H1 (cell line): ENCODE measurements around the gene FCRL4. TPM values are rescaled to one million over a fixed set of nuclear protein-coding genes. Genes with fewer than 3 reads are reported as not detected.

ENCODE experiments used
- CTCF ChIA-PET: fragments of 300-600 bp; sonication (Branson Sonifier 250); formaldehyde crosslinking; loops from one replicate; lab custom pipeline; 2021; ENCODE audit not compliant: partially characterized antibody; lab: Charles Lee
- POLR2A ChIA-PET: fragments of 300-600 bp; sonication (Branson Sonifier 250); formaldehyde crosslinking; loops from one replicate; lab custom pipeline; 2021; ENCODE audit warnings: inconsistent platforms; ENCODE audit not compliant: partially characterized antibody; lab: Charles Lee
- DNase-seq, 2 experiments: peaks; one replicate each; pipeline versions ENCODE4 v3.0.0 to v3.0.0-alpha.2; 2010 to 2022; ENCODE audit warnings: low spot score in 2 of 2, low read depth in 1 of 2, mixed read lengths in 1 of 2
- FAIRE-seq: peaks from 2 replicates; lab custom pipeline; 2011; peaks lifted over from hg19 to GRCh38; lab: Jason Lieb, UNC
- H2AFZ ChIP-seq: 2 replicates; pipeline ENCODE4 v1.8.1; 2012; ENCODE audit warnings: low read length, inconsistent platforms
- H2AK5ac ChIP-seq: 2 replicates; pipeline ENCODE4 v1.6.1; 2013; ENCODE audit warnings: low read depth, low read length
- H2BK120ac ChIP-seq: replicated peaks from 2 replicates; pipeline ENCODE3; 2013; ENCODE audit warnings: low read depth, low read length, inconsistent platforms
- H2BK12ac ChIP-seq: 2 replicates; pipeline ENCODE4 v1.6.1; 2013; ENCODE audit warnings: low read depth, low read length
- H2BK15ac ChIP-seq: 2 replicates; pipeline ENCODE4 v1.6.1; 2013; ENCODE audit warnings: low read length
- H2BK20ac ChIP-seq: 2 replicates; pipeline ENCODE4 v1.6.1; 2013; ENCODE audit warnings: low read length
- H2BK5ac ChIP-seq: 2 replicates; pipeline ENCODE4 v1.6.1; 2013; ENCODE audit warnings: low read depth, low read length
- H3K14ac ChIP-seq: 2 replicates; pipeline ENCODE4 v1.6.1; 2013; ENCODE audit warnings: inconsistent platforms; ENCODE audit not compliant: insufficient read length
- H3K18ac ChIP-seq: 2 replicates; pipeline ENCODE4 v1.6.1; 2013; ENCODE audit warnings: low read length; ENCODE audit errors: extremely low read depth
- H3K23ac ChIP-seq: 2 replicates; pipeline ENCODE4 v1.6.1; 2013; ENCODE audit warnings: inconsistent platforms; ENCODE audit not compliant: insufficient read length
- H3K23me2 ChIP-seq: 2 replicates; pipeline ENCODE4 v1.6.1; 2013; ENCODE audit warnings: low read depth, low read length
- H3K27ac ChIP-seq: 2 replicates; pipeline ENCODE4 v1.6.1; 2011; ENCODE audit warnings: low read depth, low read length, inconsistent platforms
- H3K27me3 ChIP-seq, 4 experiments: replicated peaks in 1 of 4; 1 replicate in 1 of 4; 2 replicates in 3 of 4; pipeline versions ENCODE4 v1.6.1 to v1.8.1; 2011 to 2013; ENCODE audit warnings: low read length in 3 of 4, mild to moderate bottlenecking in 3 of 4, inconsistent platforms in 2 of 4, mixed read lengths in 2 of 4, moderate library complexity in 1 of 4; ENCODE audit not compliant: control insufficient read depth in 3 of 4, insufficient read depth in 3 of 4; ENCODE audit errors: extremely low read depth in 1 of 4
- H3K36me3 ChIP-seq, 4 experiments: 2 replicates each; pipeline versions ENCODE4 v1.6.1 to v1.8.1; 2011 to 2013; ENCODE audit warnings: mild to moderate bottlenecking in 4 of 4, low read length in 3 of 4, moderate library complexity in 2 of 4, control low read depth in 1 of 4, inconsistent platforms in 1 of 4; ENCODE audit not compliant: insufficient read depth in 4 of 4, control insufficient read depth in 2 of 4
- H3K4ac ChIP-seq: replicated peaks from 2 replicates; pipeline ENCODE3; 2013; ENCODE audit warnings: low read length, low read depth, mixed read lengths, inconsistent platforms; ENCODE audit not compliant: insufficient read length
- H3K4me1 ChIP-seq, 4 experiments: replicated peaks in 1 of 4; 1 replicate in 1 of 4; 2 replicates in 3 of 4; pipeline versions ENCODE4 v1.6.1 to v1.8.1; 2011 to 2013; ENCODE audit warnings: low read length in 3 of 4, inconsistent platforms in 2 of 4, mixed read lengths in 1 of 4; ENCODE audit not compliant: insufficient read depth in 4 of 4, control insufficient read depth in 3 of 4
- H3K4me2 ChIP-seq, 2 experiments: 2 replicates each; pipeline versions ENCODE4 v1.6.1 to v1.8.1; 2011 to 2013; ENCODE audit warnings: low read depth in 2 of 2, low read length in 2 of 2, control low read depth in 1 of 2, inconsistent platforms in 1 of 2, mild to moderate bottlenecking in 1 of 2; ENCODE audit not compliant: insufficient read depth in 1 of 2
- H3K4me3 ChIP-seq, 4 experiments: fragments of 200-600, 300-600 bp in 1 of 4; sonication (generic), shearing (Covaris generic), sonication (Bioruptor Twin) in 1 of 4; 2 replicates each; pipeline versions ENCODE4 v1.5.1 to v1.8.1; 2011 to 2016; ENCODE audit warnings: low read length in 4 of 4, low read depth in 3 of 4, control low read depth in 2 of 4, inconsistent platforms in 2 of 4, mild to moderate bottlenecking in 2 of 4, mixed read lengths in 1 of 4, moderate library complexity in 1 of 4; ENCODE audit not compliant: insufficient read depth in 2 of 4; ENCODE audit errors: extremely low read depth in 1 of 4
- H3K56ac ChIP-seq: replicated peaks from 2 replicates; pipeline ENCODE3; 2013; ENCODE audit warnings: low read depth, mild to moderate bottlenecking, mixed read lengths, low read length, inconsistent platforms; ENCODE audit not compliant: insufficient read length
- H3K79me1 ChIP-seq: 2 replicates; pipeline ENCODE4 v1.6.1; 2013; ENCODE audit warnings: low read depth, low read length, control low read depth
- H3K79me2 ChIP-seq, 2 experiments: 2 replicates each; pipeline versions ENCODE4 v1.6.1 to v1.8.1; 2012 to 2013; ENCODE audit warnings: low read length in 2 of 2, mild to moderate bottlenecking in 2 of 2, inconsistent platforms in 1 of 2; ENCODE audit not compliant: insufficient read depth in 2 of 2, control insufficient read depth in 1 of 2
- H3K9ac ChIP-seq, 4 experiments: replicated peaks in 1 of 4; 1 replicate in 1 of 4; 2 replicates in 3 of 4; pipeline versions ENCODE4 v1.6.1 to v1.8.1; 2011 to 2013; ENCODE audit warnings: low read depth in 3 of 4, low read length in 3 of 4, control low read depth in 2 of 4, mild to moderate bottlenecking in 2 of 4, moderate library complexity in 2 of 4, inconsistent platforms in 1 of 4; ENCODE audit errors: extremely low read depth in 1 of 4
- H3K9me3 ChIP-seq, 2 experiments: 2 replicates each; pipeline versions ENCODE4 v1.6.1 to v1.8.1; 2012 to 2013; ENCODE audit warnings: mild to moderate bottlenecking in 2 of 2, moderate library complexity in 2 of 2, control low read depth in 1 of 2, inconsistent platforms in 1 of 2, low read depth in 1 of 2, low read length in 1 of 2, mixed read lengths in 1 of 2; ENCODE audit not compliant: insufficient read depth in 2 of 2
- H4K20me1 ChIP-seq, 2 experiments: replicated peaks in 1 of 2; 2 replicates each; pipeline versions ENCODE3 to v1.8.1; 2011 to 2013; ENCODE audit warnings: inconsistent platforms in 2 of 2, low read length in 2 of 2, mild to moderate bottlenecking in 1 of 2; ENCODE audit not compliant: insufficient read depth in 2 of 2, control insufficient read depth in 1 of 2
- H4K5ac ChIP-seq: 2 replicates; pipeline ENCODE4 v1.6.1; 2013; ENCODE audit warnings: low read length, low read depth, mixed read lengths, inconsistent platforms; ENCODE audit not compliant: insufficient read length
- H4K8ac ChIP-seq: 2 replicates; pipeline ENCODE4 v1.8.0; 2013; ENCODE audit warnings: mild to moderate bottlenecking, moderate library complexity, low read length, inconsistent platforms; ENCODE audit not compliant: insufficient read depth; ENCODE audit errors: extremely low read depth
- H4K91ac ChIP-seq: replicated peaks from 2 replicates; pipeline ENCODE3; 2013; ENCODE audit warnings: low read length, mixed read lengths, inconsistent platforms; ENCODE audit not compliant: insufficient read length
- CEBPB ChIP-seq: IDR thresholded peaks from 2 replicates; pipeline ENCODE4 v1.6.1; 2012; ENCODE audit warnings: low read depth, low read length
- CREB1 ChIP-seq: IDR thresholded peaks from 2 replicates; pipeline ENCODE4 v1.6.1; 2012; ENCODE audit warnings: inconsistent platforms
- EGR1 ChIP-seq: IDR thresholded peaks from 2 replicates; pipeline ENCODE4 v1.6.1; 2011; ENCODE audit warnings: low read depth, low read length, borderline replicate concordance
- EP300 ChIP-seq, 2 experiments: IDR thresholded peaks; 1 replicate in 1 of 2; 2 replicates in 1 of 2; pipeline ENCODE4 v1.6.1; 2011 to 2012; ENCODE audit warnings: low read depth in 2 of 2, low read length in 2 of 2, mild to moderate bottlenecking in 2 of 2, borderline replicate concordance in 1 of 2, inconsistent platforms in 1 of 2, moderate library complexity in 1 of 2
- HDAC6 ChIP-seq: IDR thresholded peaks from one replicate; pipeline ENCODE4 v1.7.1; 2012; ENCODE audit warnings: low read depth, mild to moderate bottlenecking, inconsistent platforms, low read length, moderate library complexity
- JUN ChIP-seq: IDR thresholded peaks from 2 replicates; pipeline ENCODE4 v1.6.1; 2011; ENCODE audit warnings: low read depth, mild to moderate bottlenecking, improper control_type of control experiment, low read length
- JUND ChIP-seq: IDR thresholded peaks from 2 replicates; pipeline ENCODE4 v1.6.1; 2011; ENCODE audit warnings: mild to moderate bottlenecking, improper control_type of control experiment, low read length
- SIN3A ChIP-seq, 2 experiments: IDR thresholded peaks in 1 of 2; conservative IDR thresholded peaks in 1 of 2; 2 replicates each; pipeline ENCODE4 v1.6.1; 2011 to 2012; ENCODE audit warnings: low read length in 2 of 2, improper control_type of control experiment in 1 of 2, low read depth in 1 of 2, mild to moderate bottlenecking in 1 of 2
- YY1 ChIP-seq: IDR thresholded peaks from 2 replicates; pipeline ENCODE4 v1.6.1; 2011; ENCODE audit warnings: low read depth, mild to moderate bottlenecking, low read length
- WGBS, 2 experiments: shearing (Covaris generic) in 1 of 2; methylation state at CpG; one replicate each; pipeline versions ENCODE4 v1.1.6 to v1.1.7; 2013 to 2015; ENCODE audit warnings: low lambda C conversion rate in 2 of 2, mixed read lengths in 2 of 2, inconsistent platforms in 1 of 2, low coverage in 1 of 2, missing lambda C conversion rate in 1 of 2; ENCODE audit not compliant: insufficient replicate concordance in 2 of 2, insufficient coverage in 1 of 2, insufficient read length in 1 of 2; ENCODE audit errors: extremely low coverage in 1 of 2, missing lambda C conversion rate in 1 of 2; 5-methylcytosine and 5-hydroxymethylcytosine counted together
- polyA plus RNA-seq, 7 experiments: library from polyadenylated mRNA; depleted of rRNA in 3 of 7; stranded (reverse) in 5 of 7; unstranded in 2 of 7; fragments of >200 nt in 5 of 7; fragments of 200-250 nt in 2 of 7; gene quantifications; 1 replicate in 5 of 7; 2 replicates in 1 of 7; 4 replicates in 1 of 7; pipeline versions ENCODE4 v1.2.1 to v1.2.3, GENCODE V29; 2011 to 2013; ENCODE audit warnings: missing spikeins in 2 of 7, mixed read lengths in 2 of 7
- total RNA-seq: library from RNA; stranded (reverse); fragmentation: NEBNext Ultra II Directional; extraction: Animal tissue kit (Norgen Biotek cat#: 25700); gene quantifications from 2 replicates; pipeline ENCODE4 v1.2.1, GENCODE V29; 2021
- TF ChIP-seq, protein P1 (sequence below): IDR thresholded peaks from 2 replicates; pipeline ENCODE4 v1.6.1; 2011; ENCODE audit warnings: low read length, improper control_type of control experiment
- TF ChIP-seq, protein P2 (sequence below): IDR thresholded peaks from 2 replicates; pipeline ENCODE4 v1.6.1; 2012; ENCODE audit warnings: inconsistent platforms

Gene FCRL4
- total and polyA plus RNA-seq, 2 of the 8 experiments (the other 6 are each of a cell fraction or from before 2014, with no cell fraction given), result not detected

DNA sequence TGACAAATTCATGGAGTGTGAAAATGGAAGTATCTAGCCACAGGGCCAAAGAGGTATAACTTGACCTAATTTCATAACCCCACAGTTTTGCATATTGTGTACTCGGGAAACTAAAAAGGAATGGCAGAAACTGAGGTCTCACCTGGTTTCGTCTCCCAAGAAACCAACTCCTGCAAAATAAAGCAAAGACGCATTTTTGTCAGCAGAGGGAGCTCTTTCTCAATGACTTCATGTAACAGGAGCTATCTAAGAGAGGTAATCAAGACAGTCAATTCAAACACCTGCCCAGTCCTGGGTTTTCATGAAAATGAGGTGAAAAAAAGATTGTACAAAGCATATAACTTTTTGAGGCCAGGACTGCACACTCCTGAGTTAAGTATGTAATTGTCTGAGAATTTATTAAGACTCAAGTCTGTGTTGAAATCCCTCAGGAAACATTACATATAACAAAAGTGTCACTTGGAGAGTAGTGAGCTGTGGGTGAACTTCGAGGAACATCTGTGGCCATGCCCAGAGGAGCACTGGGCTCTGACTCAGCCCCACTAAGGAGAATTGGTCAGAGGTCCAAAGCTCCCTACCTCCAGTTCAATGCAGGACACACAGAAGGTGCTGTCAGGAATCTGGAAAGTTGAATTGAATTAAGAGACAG is 17.6 kb downstream of the FCRL4 start:
- H4K8ac ChIP-seq, result no peak overlapping the region
- no peak overlapping the region for H2BK15ac ChIP-seq
- no peak overlapping the region for H3K9ac ChIP-seq
- 0 out of 2 replicates have a peak overlapping the region, but pooled peaks have one; percentile 30 for H2BK12ac ChIP-seq
- no peak overlapping the region for H2BK5ac ChIP-seq
- no peak overlapping the region for H2AK5ac ChIP-seq
- H3K4me1 ChIP-seq, result no peaks in the 10 kb centered on the region
- no peak overlapping the region for H3K4me2 ChIP-seq
- no peak overlapping the region; the same call in 1 of the 2 replicates for H2BK20ac ChIP-seq
- WGBS, 2 experiments, result 49% methylated on average over 4 of the region's 4 CpGs; no CpG with 5 or more reads in 1 of the 2 experiments
- no peak overlapping the region for H3K18ac ChIP-seq
- no peaks in the 10 kb centered on the region; the same call in 1 of the 2 replicates for H3K23me2 ChIP-seq
- no peak overlapping the region for H3K4ac ChIP-seq
- peak in 1 of 2 experiments; percentile 53 for DNase-seq
- no peaks in the 10 kb centered on the region for H3K27me3 ChIP-seq
- no peak overlapping the region for H3K4me3 ChIP-seq
- H4K20me1 ChIP-seq, result no peaks in the 10 kb centered on the region
- no peaks in the 10 kb centered on the region for H3K9me3 ChIP-seq
- H3K79me2 ChIP-seq, result no peaks in the 10 kb centered on the region
- no peak overlapping the region for H2AFZ ChIP-seq
- no peak overlapping the region for H3K56ac ChIP-seq
- ChIA-PET POLR2A (no interaction called here), CTCF (interaction anchor here (0.6 to 6.0 kb wide), 43 partner anchors 8 to 388 kb away, joined by 3 to 104 read pairs (median 4); partner anchors contain the start of gene FCRL4)
- H3K23ac ChIP-seq, result no peak overlapping the region
- no peak overlapping the region for H4K5ac ChIP-seq
- no peak overlapping the region for H3K14ac ChIP-seq
- H3K79me1 ChIP-seq, result no peaks in the 10 kb centered on the region
- no peaks in the 10 kb centered on the region for H3K36me3 ChIP-seq
- H3K27ac ChIP-seq, result no peak overlapping the region
- H4K91ac ChIP-seq, result no peak overlapping the region
- peak; percentile 99 for FAIRE-seq
- H2BK120ac ChIP-seq, result no peak overlapping the region
- TF ChIP-seq, protein P1, sequence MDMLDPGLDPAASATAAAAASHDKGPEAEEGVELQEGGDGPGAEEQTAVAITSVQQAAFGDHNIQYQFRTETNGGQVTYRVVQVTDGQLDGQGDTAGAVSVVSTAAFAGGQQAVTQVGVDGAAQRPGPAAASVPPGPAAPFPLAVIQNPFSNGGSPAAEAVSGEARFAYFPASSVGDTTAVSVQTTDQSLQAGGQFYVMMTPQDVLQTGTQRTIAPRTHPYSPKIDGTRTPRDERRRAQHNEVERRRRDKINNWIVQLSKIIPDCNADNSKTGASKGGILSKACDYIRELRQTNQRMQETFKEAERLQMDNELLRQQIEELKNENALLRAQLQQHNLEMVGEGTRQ, result no peak
- TF ChIP-seq HDAC6 (no peak), CEBPB (no peak), JUN (no peak), EGR1 (no peak), EP300 (IDR thresholded peaks at IDR 0.05; ENCODE audit: borderline replicate concordance in 1 of 2, low read depth in 2 of 2, low read length in 2 of 2) (no peak), YY1 (0 out of 2 replicates have a peak, but pooled peaks have one; percentile 45), CREB1 (no peak), JUND (peak; percentile 54; the same call in 1 of the 2 replicates), SIN3A (conservative IDR thresholded peaks at IDR 0.05 in 1 of 2, IDR thresholded peaks at IDR 0.05 in 1 of 2; ENCODE audit: low read depth in 1 of 2, low read length in 2 of 2) (no peak)
- TF ChIP-seq, protein P2, sequence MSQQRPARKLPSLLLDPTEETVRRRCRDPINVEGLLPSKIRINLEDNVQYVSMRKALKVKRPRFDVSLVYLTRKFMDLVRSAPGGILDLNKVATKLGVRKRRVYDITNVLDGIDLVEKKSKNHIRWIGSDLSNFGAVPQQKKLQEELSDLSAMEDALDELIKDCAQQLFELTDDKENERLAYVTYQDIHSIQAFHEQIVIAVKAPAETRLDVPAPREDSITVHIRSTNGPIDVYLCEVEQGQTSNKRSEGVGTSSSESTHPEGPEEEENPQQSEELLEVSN, result no peak
